Heart left ventricle (tissue), 16 donors: ENCODE data around the gene INPPL1. TPM values are rescaled to one million over a fixed set of nuclear protein-coding genes. Genes with fewer than 3 reads are reported as not detected.
A peak's percentile ranks its signal among the peaks of the same experiment; 100 is the strongest.

Experiments used
- ATAC-seq, 4 donors: fragments of 200-7000 bp; cut with Tn5 transposase; one replicate each; pipeline ENCODE4 v1.9.1; 2020 to 2022; ENCODE audit warnings: moderate library complexity in 4 of 4, mild to moderate bottlenecking in 3 of 4, moderate number of reproducible peaks in 1 of 4
- DNase-seq, 5 donors: peaks; one replicate each; pipeline ENCODE4 v3.0.0-alpha.2; 2020
- H3K27ac ChIP-seq, 12 donors: fragments of 200-600 bp; sonication (generic) in 4 of 12; one replicate each; pipeline versions ENCODE4 v1.5.0 to v1.8.0; 2016 to 2022; ENCODE audit warnings: mild to moderate bottlenecking in 2 of 12
- H3K27me3 ChIP-seq, 9 donors: fragments of 200-600 bp; sonication (generic) in 2 of 9; one replicate each; pipeline versions ENCODE4 v1.5.1 to v1.8.0; 2016 to 2022; ENCODE audit warnings: mild to moderate bottlenecking in 3 of 9
- H3K36me3 ChIP-seq, 9 donors: fragments of 200-600 bp; sonication (generic) in 2 of 9; one replicate each; pipeline versions ENCODE4 v1.5.0 to v1.8.0; 2018 to 2022; ENCODE audit warnings: mild to moderate bottlenecking in 2 of 9
- H3K4me1 ChIP-seq, 12 donors: fragments of 200-600 bp; sonication (generic) in 4 of 12; one replicate each; pipeline versions ENCODE4 v1.5.0 to v1.8.0; 2016 to 2022; ENCODE audit warnings: mild to moderate bottlenecking in 3 of 12
- H3K4me3 ChIP-seq, 12 donors: fragments of 200-600 bp; sonication (generic) in 4 of 12; one replicate each; pipeline versions ENCODE4 v1.5.0 to v1.8.0; 2017 to 2022; ENCODE audit warnings: mild to moderate bottlenecking in 9 of 12, moderate library complexity in 4 of 12
- H3K9me3 ChIP-seq, 12 donors: fragments of 200-600 bp; sonication (generic) in 4 of 12; one replicate each; pipeline versions ENCODE4 v1.5.0 to v1.8.0; 2016 to 2022; ENCODE audit warnings: mild to moderate bottlenecking in 1 of 12
- POLR2A ChIP-seq, 2 donors: fragments of 450-650 bp; IDR thresholded peaks; one replicate each; pipeline ENCODE4 v1.6.1; 2017; ENCODE audit warnings: antibody characterized with exemption in 2 of 2, mild to moderate bottlenecking in 2 of 2, moderate library complexity in 2 of 2
- whole genome bisulfite sequencing, 4 donors: extraction: QIAGEN DNeasy Blood & Tissue Kit in 2 of 4; methylation state at CpG; one replicate each; pipeline versions ENCODE4 v1.1.5 to v1.1.7; 2013 to 2018; 5-methylcytosine and 5-hydroxymethylcytosine counted together
- intact Hi-C, 10 donors: fragments of 100-400 bp; cut with DNase I; formaldehyde crosslinking; loops; one replicate each; pipeline versions ENCODE4 v1.11.1 to v1.14.2; 2022
- polyA plus RNA-seq, 2 donors: library from polyadenylated mRNA; stranded (reverse); fragments of 200-250 nt; gene quantifications; one replicate each; pipeline ENCODE4 v1.2.3, GENCODE V29; 2013
- total RNA-seq, 9 donors: library from RNA; depleted of rRNA in 2 of 9; stranded (reverse); fragments of >200 nt in 2 of 9; fragmentation: NEBNext Ultra II Directional in 3 of 9; extraction: Animal tissue kit (Norgen Biotek cat#: 25700) in 3 of 9; gene quantifications; one replicate each; pipeline versions ENCODE4 v1.1.0 to v1.2.4, GENCODE V29; 2016 to 2023
- TF ChIP-seq, protein P1 (sequence below), 12 donors: fragments of 200-600 bp; sonication (generic) in 4 of 12; IDR thresholded peaks; one replicate each; pipeline versions ENCODE4 v1.5.0 to v1.8.0; 2018 to 2022; ENCODE audit warnings: antibody characterized with exemption in 12 of 12, mild to moderate bottlenecking in 5 of 12
- donor health status: ischemic (EF 13 %, LVEDD 7.1; RV severe dilation, severe dysfunction).
- donor health status: healthy with polysubstance abuse.
- donor health status: DM: no; HTN: yes; CAD: no.
- donor health status: DM: no; HTN: no; CAD: no.
- donor health status: ischemic (EF 25% LVEDD 6.9; RV normal size, moderate dysfunction).
- donor health status: ischemic (EF 25% LVEDD 5.7; RV mildly dilated, moderate dysfunction).
- donor health status: healthy.
- donor health status: DM: yes; HTN: yes; CAD: no.
- donor health status: ischemic (EF 35%, LVEDD 5.7; RV mildly dilated, moderate dysfunction).
- donor health status: nonischemic (EF 11% LVEDD 7.7; RV severe dilation, severe dysfunction).
- donor health status: DM: yes; HTN: yes; CAD: no.
- donor health status: PGD.
- donor health status: ischemic (EF 29% LVEDD 5.4; RV normal size, mild dysfunction).
- donor health status: nonischemic (EF 23%, LVEDD 6.1; RV moderate dilation, normal function).

Gene INPPL1
- total and polyA plus RNA-seq, 11 donors = 73.2 to 146 (median 99.4) TPM

DNA sequence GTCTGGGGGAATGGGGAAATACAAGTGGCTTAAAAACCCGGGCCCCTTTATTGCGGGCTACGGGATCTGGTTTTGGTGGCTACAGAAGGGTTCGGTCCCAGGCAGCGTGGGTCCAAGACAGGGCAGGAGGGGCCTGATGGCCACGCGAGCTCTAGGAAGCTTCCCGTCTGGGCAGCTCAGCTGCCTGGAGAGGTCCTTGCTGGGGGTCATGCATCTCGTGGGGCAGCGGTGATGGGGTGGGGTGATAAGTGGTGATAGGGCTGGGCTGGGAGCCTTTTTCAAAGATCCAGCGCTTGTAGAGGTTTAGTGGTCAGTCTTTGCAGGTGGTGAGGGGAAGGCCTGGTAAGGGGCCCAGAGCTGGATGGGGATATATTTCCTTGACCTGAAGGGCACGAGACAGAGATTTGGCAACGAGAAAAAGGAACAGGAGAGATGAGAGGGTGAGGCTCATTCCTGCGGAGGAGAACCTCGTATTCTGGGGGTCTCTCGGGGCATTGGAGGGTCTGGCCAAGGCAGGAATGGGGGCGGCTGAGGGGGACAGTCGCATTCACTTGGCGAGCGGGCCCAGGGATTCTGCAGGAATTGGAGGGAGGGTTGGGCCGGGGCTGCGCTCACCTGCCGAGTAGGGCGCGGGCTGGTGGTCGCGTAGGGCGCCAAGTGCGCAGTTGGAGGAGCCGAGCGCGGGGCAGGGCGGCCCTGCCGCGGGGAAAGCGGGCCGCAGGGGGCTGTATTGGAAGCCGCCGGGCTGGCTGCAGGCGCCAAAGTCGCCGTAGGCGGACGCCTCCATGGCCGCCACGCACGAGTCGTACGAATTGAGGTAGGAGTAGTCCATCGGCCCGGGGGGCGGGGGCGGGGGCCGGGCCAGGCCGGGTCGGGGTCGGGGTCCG is 18.8 kb downstream of the INPPL1 start:
- ATAC-seq = no peak
- DNase-seq = no peak
- 18 to 41% (median 29%) methylated on average over 28 to 58 of the region's 58 CpGs for WGBS, 4 donors
- Histone ChIP-seq H3K4me3 (peak overlapping the region in 10 of 12 donors; percentile 2 to 43 (median 25)), H3K27ac (no peak overlapping the region), H3K27me3 (peaks cover 31 to 91% (median 73%) of the 10 kb centered on the region in 9 donors), H3K36me3 (peaks cover 0 to 2% (median 0%) of the 10 kb centered on the region in 9 donors), H3K4me1 (peaks cover 4 to 38% (median 25%) of the 10 kb centered on the region in 12 donors), H3K9me3 (no peaks in the 10 kb centered on the region)
- TF ChIP-seq POLR2A (IDR thresholded peaks at IDR 0.05) = no peak
- intact Hi-C loops = no loop called here

DNA sequence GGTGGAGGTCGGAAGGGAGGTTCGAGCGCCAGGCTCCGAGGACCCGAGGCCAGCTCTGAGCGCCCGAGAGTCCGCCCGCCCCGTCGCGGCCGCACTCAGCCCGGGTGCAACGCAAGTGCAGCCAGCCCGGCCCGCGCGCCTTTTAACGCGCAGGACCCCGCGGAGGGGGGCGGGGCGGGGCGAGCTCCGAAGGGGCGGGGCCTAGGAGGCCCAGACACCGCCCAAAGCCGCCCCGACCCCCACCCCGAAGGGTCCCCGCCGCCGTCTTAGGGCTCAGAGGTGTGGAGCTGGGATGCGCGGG is 19.4 kb downstream of the INPPL1 start, which contains the start of gene PHOX2A:
Gene PHOX2A, minus strand, starts transcription at position 117 of the 301 bp plus-strand sequence. CDS start 172 bp downstream, outside the sequence.
- ATAC-seq (no peak), DNase-seq (no peak)
- Histone ChIP-seq H3K4me1 (peaks cover 4 to 32% (median 20%) of the 10 kb centered on the region in 12 donors), H3K27me3 (peaks cover 31 to 90% (median 73%) of the 10 kb centered on the region in 9 donors), H3K27ac (no peak within 1 kb of the TSS), H3K9me3 (no peaks in the 10 kb centered on the region), H3K4me3 (peak within 1 kb of the TSS in 10 of 12 donors; percentile 2 to 43 (median 25)), H3K36me3 (no peaks in the 10 kb centered on the region)
- intact Hi-C loops = no loop called here
- 0 to 4% (median 1%) methylated on average over 2 to 37 of the region's 37 CpGs; no CpG with 5 or more reads in 1 of the 4 donors for WGBS, 4 donors
- TF ChIP-seq, protein P1, sequence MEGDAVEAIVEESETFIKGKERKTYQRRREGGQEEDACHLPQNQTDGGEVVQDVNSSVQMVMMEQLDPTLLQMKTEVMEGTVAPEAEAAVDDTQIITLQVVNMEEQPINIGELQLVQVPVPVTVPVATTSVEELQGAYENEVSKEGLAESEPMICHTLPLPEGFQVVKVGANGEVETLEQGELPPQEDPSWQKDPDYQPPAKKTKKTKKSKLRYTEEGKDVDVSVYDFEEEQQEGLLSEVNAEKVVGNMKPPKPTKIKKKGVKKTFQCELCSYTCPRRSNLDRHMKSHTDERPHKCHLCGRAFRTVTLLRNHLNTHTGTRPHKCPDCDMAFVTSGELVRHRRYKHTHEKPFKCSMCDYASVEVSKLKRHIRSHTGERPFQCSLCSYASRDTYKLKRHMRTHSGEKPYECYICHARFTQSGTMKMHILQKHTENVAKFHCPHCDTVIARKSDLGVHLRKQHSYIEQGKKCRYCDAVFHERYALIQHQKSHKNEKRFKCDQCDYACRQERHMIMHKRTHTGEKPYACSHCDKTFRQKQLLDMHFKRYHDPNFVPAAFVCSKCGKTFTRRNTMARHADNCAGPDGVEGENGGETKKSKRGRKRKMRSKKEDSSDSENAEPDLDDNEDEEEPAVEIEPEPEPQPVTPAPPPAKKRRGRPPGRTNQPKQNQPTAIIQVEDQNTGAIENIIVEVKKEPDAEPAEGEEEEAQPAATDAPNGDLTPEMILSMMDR (IDR thresholded peaks at IDR 0.05) = no peak
- no peak for TF ChIP-seq POLR2A (IDR thresholded peaks at IDR 0.05)

DNA sequence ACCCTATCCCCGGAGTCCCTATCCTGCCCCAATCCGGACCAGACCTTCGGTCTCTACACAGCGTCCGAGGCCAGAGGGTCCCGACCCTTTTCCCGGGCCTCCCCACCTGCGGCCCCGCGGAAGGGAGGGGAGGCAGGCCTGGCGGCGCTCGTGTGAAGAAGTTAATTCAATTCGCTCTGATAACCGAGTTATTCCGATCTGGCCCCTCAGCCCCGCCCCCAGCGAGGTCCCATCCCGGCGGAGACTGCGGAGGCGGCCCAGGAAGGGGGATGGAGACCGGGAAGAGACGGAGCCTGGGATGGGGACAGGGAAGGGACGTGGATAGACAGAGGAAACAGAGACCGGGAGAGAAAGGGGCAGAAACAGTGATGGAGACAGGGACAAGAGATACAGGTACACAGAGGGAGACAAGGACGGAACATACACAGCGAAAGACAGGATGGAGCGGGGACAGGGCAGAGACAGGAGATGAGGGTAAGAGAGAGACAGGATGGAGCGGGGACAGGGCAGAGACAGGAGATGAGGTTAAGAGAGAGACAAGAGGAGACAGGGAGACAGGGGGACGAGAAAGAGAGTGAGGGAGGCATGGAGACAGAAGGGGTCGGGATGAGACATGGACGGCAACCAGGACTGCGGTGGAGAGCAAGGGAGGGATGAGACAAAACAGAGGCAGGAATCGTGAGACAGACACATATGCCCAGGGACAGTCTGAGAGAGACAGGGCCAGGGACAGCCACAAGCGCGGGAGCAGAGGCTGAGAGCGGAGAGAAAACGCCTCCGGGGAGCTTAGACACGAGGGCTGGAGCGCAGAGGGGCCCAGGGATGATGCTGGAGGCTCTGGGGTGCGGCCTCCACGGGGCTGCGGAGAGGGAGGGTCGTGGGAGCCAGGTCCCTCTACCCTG is 20.0 kb downstream of the INPPL1 start:
- peak overlapping the region in 9 of 12 donors; percentile 2 to 43 (median 26) for H3K4me3 ChIP-seq
- no peaks in the 10 kb centered on the region for H3K9me3 ChIP-seq
- TF ChIP-seq POLR2A (IDR thresholded peaks at IDR 0.05) = no peak
- TF ChIP-seq, protein P1 (IDR thresholded peaks at IDR 0.05) = no peak
- DNase-seq (no peak), ATAC-seq (no peak)
- no peaks in the 10 kb centered on the region for H3K36me3 ChIP-seq
- H3K27me3 ChIP-seq = peaks cover 31 to 89% (median 73%) of the 10 kb centered on the region in 9 donors
- peaks cover 4 to 26% (median 14%) of the 10 kb centered on the region in 12 donors for H3K4me1 ChIP-seq
- H3K27ac ChIP-seq = no peak overlapping the region
- 4 to 8% (median 6%) methylated on average over 46 of the region's 46 CpGs for WGBS, 4 donors
- intact Hi-C loops = no loop called here

DNA sequence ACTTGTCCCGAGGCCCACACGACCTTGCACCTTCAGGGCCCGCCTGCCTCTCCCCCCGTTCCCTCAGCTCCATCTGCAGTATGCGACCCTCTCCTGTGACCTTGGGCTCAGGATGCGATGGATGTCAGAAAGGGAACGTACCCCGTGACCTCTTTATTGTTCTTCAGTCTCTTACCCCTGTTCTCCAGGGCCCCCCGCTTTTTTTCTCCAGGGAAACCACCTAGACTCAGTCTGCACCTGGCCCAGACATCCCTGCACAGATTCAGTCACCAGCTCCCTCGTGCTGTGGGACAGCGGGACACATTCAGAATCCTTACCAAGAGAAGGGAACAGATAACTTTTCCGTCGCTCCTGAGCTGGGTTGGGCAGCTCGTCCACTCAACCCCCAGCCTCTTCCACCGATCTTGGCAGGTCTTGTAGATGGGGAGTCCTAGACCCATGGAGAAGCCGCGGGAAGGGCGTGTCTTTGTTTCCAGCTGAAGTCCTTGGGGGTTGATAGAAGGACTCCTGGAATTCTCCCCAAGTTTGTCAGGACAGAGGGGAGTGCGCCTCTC is 20.8 kb downstream of the INPPL1 start:
- no peak for TF ChIP-seq POLR2A (IDR thresholded peaks at IDR 0.05)
- TF ChIP-seq, protein P1 (IDR thresholded peaks at IDR 0.05) = no peak
- Histone ChIP-seq H3K9me3 (no peaks in the 10 kb centered on the region), H3K4me3 (no peak overlapping the region), H3K27me3 (peaks cover 31 to 95% (median 73%) of the 10 kb centered on the region in 9 donors), H3K4me1 (peaks cover 3 to 19% (median 9%) of the 10 kb centered on the region in 12 donors), H3K36me3 (no peaks in the 10 kb centered on the region), H3K27ac (no peak overlapping the region)
- intact Hi-C loops = no loop called here
- ATAC-seq = no peak
- WGBS, 4 donors = 12 to 19% (median 15%) methylated on average over 19 of the region's 19 CpGs
- no peak for DNase-seq
